ENCODE results near the gene GTPBP2. TPM values are rescaled to one million over a fixed set of nuclear protein-coding genes. Genes with fewer than 3 reads are reported as not detected.
A peak's percentile ranks its signal among the peaks of the same experiment; 100 is the strongest.

Gene GTPBP2
- polyA plus RNA-seq, 3 donors = 3.6 to 120 (median 4.9) TPM

DNA sequence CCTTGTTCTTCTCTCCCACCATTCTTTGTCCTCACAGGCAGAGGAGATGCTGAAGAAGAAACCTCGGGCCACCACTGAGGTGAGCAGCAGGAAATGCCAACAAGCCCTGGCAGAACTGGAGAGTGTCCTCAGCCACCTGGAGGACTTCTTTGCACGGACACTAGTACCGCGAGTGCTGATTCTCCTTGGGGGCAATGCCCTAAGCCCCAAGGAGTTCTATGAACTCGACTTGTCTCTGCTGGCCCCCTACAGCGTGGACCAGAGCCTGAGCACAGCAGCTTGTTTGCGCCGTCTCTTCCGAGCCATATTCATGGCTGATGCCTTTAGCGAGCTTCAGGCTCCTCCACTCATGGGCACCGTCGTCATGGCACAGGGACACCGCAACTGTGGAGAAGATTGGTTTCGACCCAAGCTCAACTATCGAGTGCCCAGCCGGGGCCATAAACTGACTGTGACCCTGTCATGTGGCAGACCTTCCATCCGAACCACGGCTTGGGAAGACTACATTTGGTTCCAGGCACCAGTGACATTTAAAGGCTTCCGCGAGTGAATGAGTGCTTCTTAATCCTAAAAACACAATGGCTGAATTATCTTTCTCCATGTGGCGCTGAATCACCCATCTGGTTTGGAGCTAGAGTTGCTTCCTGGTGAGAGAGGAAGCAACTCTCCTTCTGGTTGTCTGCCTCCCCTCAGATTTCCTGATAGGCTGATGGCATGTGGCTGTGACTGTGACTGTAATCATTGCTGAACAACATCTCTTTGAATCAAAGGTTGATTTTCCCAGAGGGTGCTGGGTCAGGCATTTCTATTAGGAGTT lies 11.1 kb upstream of the GTPBP2 start:
- Mint-ChIP-seq H3K9me3 (peaks cover 0 to 3% (median 0%) of the 10 kb centered on the region in 7 donors), H3K27me3 (ENCODE audit: low read depth in 3 of 3) (no peaks in the 10 kb centered on the region), H3K4me3 (no peak overlapping the region), H3K36me3 (peaks cover 31 to 57% of the 10 kb centered on the region in 2 donors), H3K4me1 (peaks cover 48% of the 10 kb centered on the region), H3K27ac (peak overlapping the region in 4 of 7 donors; percentile 20 to 60 (median 26))
- DNase-seq = no peak
- intact Hi-C loops (cut with micrococcal nuclease) = no loop called here
- no peak overlapping the region for H2AFZ ChIP-seq (ENCODE audit: insufficient read depth, low read depth, low read length, poor library complexity, severe bottlenecking)
- TF ChIP-seq, protein P1, sequence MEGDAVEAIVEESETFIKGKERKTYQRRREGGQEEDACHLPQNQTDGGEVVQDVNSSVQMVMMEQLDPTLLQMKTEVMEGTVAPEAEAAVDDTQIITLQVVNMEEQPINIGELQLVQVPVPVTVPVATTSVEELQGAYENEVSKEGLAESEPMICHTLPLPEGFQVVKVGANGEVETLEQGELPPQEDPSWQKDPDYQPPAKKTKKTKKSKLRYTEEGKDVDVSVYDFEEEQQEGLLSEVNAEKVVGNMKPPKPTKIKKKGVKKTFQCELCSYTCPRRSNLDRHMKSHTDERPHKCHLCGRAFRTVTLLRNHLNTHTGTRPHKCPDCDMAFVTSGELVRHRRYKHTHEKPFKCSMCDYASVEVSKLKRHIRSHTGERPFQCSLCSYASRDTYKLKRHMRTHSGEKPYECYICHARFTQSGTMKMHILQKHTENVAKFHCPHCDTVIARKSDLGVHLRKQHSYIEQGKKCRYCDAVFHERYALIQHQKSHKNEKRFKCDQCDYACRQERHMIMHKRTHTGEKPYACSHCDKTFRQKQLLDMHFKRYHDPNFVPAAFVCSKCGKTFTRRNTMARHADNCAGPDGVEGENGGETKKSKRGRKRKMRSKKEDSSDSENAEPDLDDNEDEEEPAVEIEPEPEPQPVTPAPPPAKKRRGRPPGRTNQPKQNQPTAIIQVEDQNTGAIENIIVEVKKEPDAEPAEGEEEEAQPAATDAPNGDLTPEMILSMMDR (IDR thresholded peaks at IDR 0.05) = no peak
- H3K36me3 ChIP-seq (replicated peaks in 1 of 2; ENCODE audit: control insufficient read depth in 1 of 2, insufficient read depth in 2 of 2, low read length in 2 of 2) = peaks cover 29 to 43% of the 10 kb centered on the region in 2 donors
- peaks cover 60% of the 10 kb centered on the region for H3K79me2 ChIP-seq (ENCODE audit: insufficient read depth, low read length)
- H3K9me3 ChIP-seq (replicated peaks in 1 of 2; ENCODE audit: control insufficient read depth in 1 of 2, insufficient read depth in 1 of 2, low read length in 2 of 2) = no peaks in the 10 kb centered on the region
- H3K4me1 ChIP-seq (ENCODE audit: control insufficient read depth in 1 of 2, insufficient read depth in 2 of 2, low read length in 2 of 2) = peaks cover 23 to 32% of the 10 kb centered on the region in 2 donors
- no peaks in the 10 kb centered on the region for H3K27me3 ChIP-seq (ENCODE audit: control insufficient read depth in 2 of 2, insufficient read depth in 2 of 2, low read length in 2 of 2)
- H3K4me3 ChIP-seq (replicated peaks in 1 of 3; ENCODE audit: low read depth in 2 of 3, low read length in 3 of 3) = no peak overlapping the region
- no peak overlapping the region for H3K9ac ChIP-seq (ENCODE audit: insufficient read depth, low read length, poor library complexity, severe bottlenecking)
- H3K27ac ChIP-seq (ENCODE audit: low read depth in 1 of 2, low read length in 2 of 2) = no peak overlapping the region
- no peak overlapping the region for H3K4me2 ChIP-seq (replicated peaks; ENCODE audit: extremely low read depth, low read length, poor library complexity, severe bottlenecking)
- 95% methylated on average over 18 of the region's 21 CpGs for WGBS (ENCODE audit: insufficient coverage)
- H4K20me1 ChIP-seq (ENCODE audit: insufficient read depth, low read length) = peaks cover 48% of the 10 kb centered on the region

DNA sequence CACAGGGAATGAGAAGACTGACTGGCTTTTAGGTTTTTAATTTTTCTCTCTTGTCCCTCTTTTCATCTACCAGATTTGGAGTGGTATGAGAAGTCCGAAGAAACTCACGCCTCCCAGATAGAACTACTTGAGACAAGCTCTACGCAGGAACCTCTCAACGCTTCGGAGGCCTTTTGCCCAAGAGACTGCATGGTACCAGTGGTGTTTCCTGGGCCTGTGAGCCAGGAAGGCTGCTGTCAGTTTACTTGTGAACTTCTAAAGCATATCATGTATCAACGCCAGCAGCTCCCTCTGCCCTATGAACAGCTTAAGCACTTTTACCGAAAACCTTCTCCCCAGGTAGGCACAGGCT lies 7.2 kb upstream of the GTPBP2 start:
- Mint-ChIP-seq H3K9me3 (peaks cover 0 to 3% (median 0%) of the 10 kb centered on the region in 7 donors), H3K36me3 (peaks cover 22 to 43% of the 10 kb centered on the region in 2 donors), H3K4me1 (peaks cover 48% of the 10 kb centered on the region), H3K27me3 (ENCODE audit: low read depth in 3 of 3) (peaks cover 0 to 2% (median 0%) of the 10 kb centered on the region in 3 donors), H3K27ac (peak overlapping the region; percentile 92 to 98 (median 96)), H3K4me3 (peak overlapping the region; percentile 98 to 99)
- Histone ChIP-seq H3K4me2 (replicated peaks; ENCODE audit: extremely low read depth, low read length, poor library complexity, severe bottlenecking) (peak overlapping the region; percentile 86), H2AFZ (ENCODE audit: insufficient read depth, low read depth, low read length, poor library complexity, severe bottlenecking) (peak overlapping the region; percentile 93), H3K27ac (ENCODE audit: low read depth in 1 of 2, low read length in 2 of 2) (peak overlapping the region; percentile 67 to 95), H3K4me1 (ENCODE audit: control insufficient read depth in 1 of 2, insufficient read depth in 2 of 2, low read length in 2 of 2) (peaks cover 31 to 38% of the 10 kb centered on the region in 2 donors), H3K4me3 (replicated peaks in 1 of 3; ENCODE audit: low read depth in 2 of 3, low read length in 3 of 3) (peak overlapping the region; percentile 65 to 98 (median 77)), H3K9ac (ENCODE audit: insufficient read depth, low read length, poor library complexity, severe bottlenecking) (peak overlapping the region; percentile 88), H3K27me3 (ENCODE audit: control insufficient read depth in 2 of 2, insufficient read depth in 2 of 2, low read length in 2 of 2) (no peaks in the 10 kb centered on the region), H3K79me2 (ENCODE audit: insufficient read depth, low read length) (peaks cover 56% of the 10 kb centered on the region), H4K20me1 (ENCODE audit: insufficient read depth, low read length) (peaks cover 28% of the 10 kb centered on the region), H3K36me3 (replicated peaks in 1 of 2; ENCODE audit: control insufficient read depth in 1 of 2, insufficient read depth in 2 of 2, low read length in 2 of 2) (peaks cover 21 to 29% of the 10 kb centered on the region in 2 donors), H3K9me3 (replicated peaks in 1 of 2; ENCODE audit: control insufficient read depth in 1 of 2, insufficient read depth in 1 of 2, low read length in 2 of 2) (no peaks in the 10 kb centered on the region)
- no peak for DNase-seq
- intact Hi-C loops (cut with micrococcal nuclease) = no loop called here
- WGBS (ENCODE audit: insufficient coverage) = 18% methylated on average over 3 of the region's 7 CpGs
- TF ChIP-seq, protein P1 (IDR thresholded peaks at IDR 0.05) = no peak
